Mucosa of rectum (tissue), 2 donors: Measurements from ENCODE around the gene SVEP1.
"Not testable (repeated sequence)": the region's sequence is repeated elsewhere in the genome, so short reads cannot be mapped to it uniquely, and the experiment has no call there.

Experiments used
- H3K27ac ChIP-seq, 2 donors: one replicate each; pipeline ENCODE4 v1.7.0; 2013; ENCODE audit warnings: inconsistent platforms in 2 of 2, low read depth in 2 of 2, low read length in 2 of 2
- H3K27me3 ChIP-seq, 2 donors: one replicate each; pipeline ENCODE4 v1.7.0; 2013; ENCODE audit warnings: low read length in 2 of 2; ENCODE audit not compliant: control insufficient read depth in 2 of 2, insufficient read depth in 2 of 2
- H3K36me3 ChIP-seq, 2 donors: one replicate each; pipeline ENCODE4 v1.7.0; 2013; ENCODE audit warnings: low read length in 2 of 2; ENCODE audit not compliant: control insufficient read depth in 2 of 2, insufficient read depth in 2 of 2
- H3K4me1 ChIP-seq, 2 donors: one replicate each; pipeline ENCODE4 v1.7.0; 2013; ENCODE audit warnings: low read length in 2 of 2, mild to moderate bottlenecking in 1 of 2; ENCODE audit not compliant: control insufficient read depth in 2 of 2, insufficient read depth in 2 of 2
- H3K4me3 ChIP-seq, 2 donors: one replicate each; pipeline ENCODE4 v1.7.0; 2013; ENCODE audit warnings: low read length in 2 of 2
- H3K9ac ChIP-seq, 2 donors: one replicate each; pipeline ENCODE4 v1.7.0; 2013; ENCODE audit warnings: low read length in 2 of 2, low read depth in 1 of 2, mild to moderate bottlenecking in 1 of 2
- H3K9me3 ChIP-seq, 2 donors: one replicate each; pipeline ENCODE4 v1.7.0; 2013; ENCODE audit warnings: low read length in 2 of 2; ENCODE audit not compliant: control insufficient read depth in 2 of 2
- donor health status: healthy.
- donor health status: Normal muscosa, but diverticular disease.

Gene SVEP1

DNA sequence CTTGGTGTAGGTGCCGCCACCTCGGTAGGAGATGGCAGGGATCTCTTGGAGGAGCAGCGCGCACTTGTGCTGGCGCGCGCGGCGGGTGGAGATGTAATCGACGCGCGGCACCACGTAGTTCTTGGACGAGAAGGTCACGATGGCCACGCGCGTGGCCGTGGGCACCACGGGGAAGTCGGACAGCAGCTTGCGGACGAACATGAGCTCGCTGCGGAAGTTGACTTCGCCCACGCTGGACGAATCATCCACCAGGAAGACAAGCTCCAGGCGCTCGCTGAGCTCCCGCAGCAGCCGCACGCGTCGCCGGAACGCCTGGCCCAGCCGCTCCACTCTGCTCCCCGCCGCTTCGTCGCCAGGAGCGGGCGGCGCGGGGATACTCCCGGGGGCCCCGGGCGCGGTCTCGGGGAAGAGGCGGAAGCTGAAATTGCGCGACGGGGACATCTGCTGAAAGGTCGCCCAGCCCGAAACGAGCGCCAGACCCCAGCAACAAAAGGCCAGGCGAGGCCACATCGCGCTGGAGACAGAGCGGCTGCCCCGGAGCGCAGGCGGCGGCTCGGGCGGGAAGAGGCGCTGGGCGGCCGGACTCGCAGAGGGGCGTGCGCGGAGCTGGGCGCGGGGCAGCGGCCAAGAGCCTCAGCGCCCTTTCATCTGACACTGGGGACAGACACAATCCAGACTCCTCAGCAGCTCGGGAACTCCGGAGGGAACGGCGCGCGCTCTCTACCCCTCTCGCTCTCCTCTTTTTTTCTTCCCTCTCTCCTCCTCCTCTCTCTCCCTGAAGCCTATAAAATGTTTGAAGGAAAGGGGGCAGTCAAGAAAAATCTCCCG, at the start of gene SVEP1:
Gene SVEP1 (minus strand): TSS at position 708 of the 828 bp plus-strand sequence. CDS start 198 bp downstream, at position 510.
- no peaks in the 10 kb centered on the region for H3K4me1 ChIP-seq
- peak within 1 kb of the TSS; percentile 42 to 62 for H3K4me3 ChIP-seq
- H3K9me3 ChIP-seq: no peaks in the 10 kb centered on the region
- peak within 1 kb of the TSS; percentile 52 to 57 for H3K9ac ChIP-seq
- H3K27ac ChIP-seq: peak within 1 kb of the TSS; percentile 19 to 48
- H3K27me3 ChIP-seq: peaks cover 17 to 20% of the 10 kb centered on the region in 2 donors
- H3K36me3 ChIP-seq: no peaks in the 10 kb centered on the region

DNA sequence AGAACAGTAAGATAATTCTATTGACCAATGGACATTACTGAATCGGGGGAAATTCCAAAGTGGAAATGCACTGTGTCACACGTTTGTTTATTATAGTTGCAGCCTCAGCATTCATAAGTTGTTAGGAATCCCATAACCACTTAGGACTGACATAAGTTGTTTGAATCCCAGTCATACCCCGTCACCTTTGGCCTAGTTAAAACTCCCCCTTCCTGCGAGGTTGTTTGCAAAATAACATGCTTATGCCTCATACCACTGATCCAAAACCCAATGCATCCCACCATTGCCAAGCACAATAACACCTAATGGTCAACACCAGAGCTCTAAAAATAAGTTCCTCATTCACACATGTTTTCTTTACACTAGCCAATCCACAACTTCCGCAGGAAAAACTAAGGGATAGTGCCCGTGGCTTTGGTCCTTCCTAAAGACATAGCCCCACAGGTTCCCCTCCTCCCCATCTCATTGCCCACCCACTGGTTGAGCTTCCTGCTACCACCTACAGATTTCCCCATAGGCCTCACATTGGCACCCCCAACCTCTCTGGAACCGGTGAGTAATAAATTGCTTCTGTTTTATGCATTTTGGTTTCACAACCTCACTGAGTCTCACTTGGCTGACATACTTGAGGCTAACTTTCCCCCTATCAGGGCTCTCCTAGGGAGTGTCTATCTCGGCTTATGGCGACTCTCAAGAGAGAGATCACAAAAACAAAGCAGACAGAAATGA, 46.7 kb upstream of the SVEP1 start:
- no peaks in the 10 kb centered on the region for H3K36me3 ChIP-seq
- no peaks in the 10 kb centered on the region for H3K27me3 ChIP-seq
- H3K9ac ChIP-seq: no peak overlapping the region
- H3K4me1 ChIP-seq: no peaks in the 10 kb centered on the region
- no peak overlapping the region for H3K27ac ChIP-seq
- H3K4me3 ChIP-seq: no peak overlapping the region
- no peaks in the 10 kb centered on the region for H3K9me3 ChIP-seq

DNA sequence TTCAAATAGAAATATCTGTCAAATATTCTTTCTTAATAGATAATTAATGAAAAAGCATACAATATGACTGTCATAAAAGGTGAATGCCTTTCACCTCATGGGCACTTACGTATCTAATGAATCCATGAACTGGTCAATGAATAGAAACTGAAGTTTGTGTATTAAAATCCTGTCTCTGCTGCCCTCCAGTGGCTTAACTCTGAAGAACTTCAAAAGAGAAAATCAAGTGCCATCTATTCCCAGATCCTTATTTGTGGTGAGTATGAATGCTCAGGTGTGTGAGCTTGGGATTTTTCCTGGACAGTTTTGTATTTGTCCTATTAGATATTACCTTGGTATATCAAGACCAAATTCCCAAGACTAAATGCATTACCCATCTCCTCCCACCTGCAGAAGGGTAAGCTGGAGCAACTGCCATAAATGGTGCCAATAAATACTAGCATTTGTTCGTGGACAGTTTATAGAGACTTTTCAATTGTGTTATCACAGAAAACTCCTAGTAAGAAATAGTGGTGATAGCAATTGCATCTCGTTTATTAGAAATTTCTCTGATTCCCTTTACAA, 44.0 kb upstream of the SVEP1 start:
- H3K27me3 ChIP-seq: no peaks in the 10 kb centered on the region
- no peak overlapping the region for H3K4me3 ChIP-seq
- H3K4me1 ChIP-seq: no peaks in the 10 kb centered on the region
- no peak overlapping the region for H3K9ac ChIP-seq
- no peak overlapping the region for H3K27ac ChIP-seq
- no peaks in the 10 kb centered on the region for H3K9me3 ChIP-seq
- no peaks in the 10 kb centered on the region for H3K36me3 ChIP-seq

DNA sequence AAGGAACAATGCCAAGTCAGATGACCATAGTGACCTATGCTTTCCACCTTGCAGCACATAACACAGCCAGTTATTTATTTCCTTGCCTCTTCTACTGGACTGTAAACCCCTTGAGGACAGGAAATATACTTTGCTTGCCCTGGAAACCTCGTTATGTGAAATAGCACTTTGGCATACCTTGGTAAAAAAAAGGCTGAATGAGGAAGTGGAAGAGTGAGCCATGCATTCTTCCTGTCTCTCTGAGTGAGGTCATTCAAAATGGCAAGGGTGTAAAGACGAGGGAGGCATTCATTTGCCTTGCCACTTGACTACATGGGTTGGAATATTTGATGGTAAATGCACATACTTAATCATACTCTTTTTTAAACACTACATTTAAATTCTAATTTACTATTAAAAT, 42.8 kb upstream of the SVEP1 start:
- no peak overlapping the region for H3K4me3 ChIP-seq
- H3K36me3 ChIP-seq: no peaks in the 10 kb centered on the region
- H3K9ac ChIP-seq: no peak overlapping the region
- no peaks in the 10 kb centered on the region for H3K9me3 ChIP-seq
- H3K27ac ChIP-seq: no peak overlapping the region
- no peaks in the 10 kb centered on the region for H3K27me3 ChIP-seq
- no peaks in the 10 kb centered on the region for H3K4me1 ChIP-seq

DNA sequence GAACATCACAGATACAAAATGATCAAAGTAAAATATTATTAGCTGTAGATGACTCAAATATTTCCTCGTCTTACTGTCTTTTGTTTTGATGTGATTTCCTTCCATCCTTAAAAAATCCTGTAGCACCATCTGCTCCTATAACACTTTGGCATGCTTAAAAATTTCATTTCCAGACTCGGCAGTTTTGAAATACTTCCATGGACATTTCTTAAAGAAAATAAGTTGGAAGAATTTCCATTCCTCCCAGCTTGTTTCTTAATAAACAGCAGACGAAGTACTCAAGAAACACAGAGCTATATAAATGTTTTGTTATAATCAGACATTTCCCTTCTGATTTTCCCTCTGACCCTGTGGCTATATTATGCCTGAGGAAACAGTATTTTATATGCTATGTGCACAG, 41.2 kb upstream of the SVEP1 start:
- H3K4me3 ChIP-seq: no peak overlapping the region
- H3K36me3 ChIP-seq: no peaks in the 10 kb centered on the region
- H3K9ac ChIP-seq: no peak overlapping the region
- H3K4me1 ChIP-seq: no peaks in the 10 kb centered on the region
- H3K27me3 ChIP-seq: no peaks in the 10 kb centered on the region
- H3K27ac ChIP-seq: no peak overlapping the region
- H3K9me3 ChIP-seq: no peaks in the 10 kb centered on the region

DNA sequence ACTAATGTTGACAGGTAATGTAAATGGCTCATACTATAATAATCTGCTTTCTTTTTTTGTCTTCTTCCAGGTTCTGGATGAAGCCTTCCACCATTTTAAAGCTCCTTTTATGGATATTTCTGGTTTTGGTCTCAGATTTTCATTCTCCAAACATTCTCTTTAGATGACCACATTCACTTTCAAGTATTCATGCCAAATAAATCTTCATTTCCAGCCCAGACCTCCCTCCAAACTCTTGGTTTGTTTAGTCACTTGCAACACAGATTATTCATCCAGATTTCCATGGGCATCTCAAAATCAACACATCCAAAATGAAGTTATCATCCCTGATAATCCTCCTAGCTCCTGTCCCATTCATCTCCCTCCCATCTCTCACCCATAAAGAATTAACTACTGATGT, 40.3 kb upstream of the SVEP1 start:
- Histone ChIP-seq H3K27me3 (no peaks in the 10 kb centered on the region), H3K4me3 (no peak overlapping the region), H3K4me1 (no peaks in the 10 kb centered on the region), H3K36me3 (no peaks in the 10 kb centered on the region), H3K9me3 (no peaks in the 10 kb centered on the region), H3K9ac (no peak overlapping the region), H3K27ac (no peak overlapping the region)

DNA sequence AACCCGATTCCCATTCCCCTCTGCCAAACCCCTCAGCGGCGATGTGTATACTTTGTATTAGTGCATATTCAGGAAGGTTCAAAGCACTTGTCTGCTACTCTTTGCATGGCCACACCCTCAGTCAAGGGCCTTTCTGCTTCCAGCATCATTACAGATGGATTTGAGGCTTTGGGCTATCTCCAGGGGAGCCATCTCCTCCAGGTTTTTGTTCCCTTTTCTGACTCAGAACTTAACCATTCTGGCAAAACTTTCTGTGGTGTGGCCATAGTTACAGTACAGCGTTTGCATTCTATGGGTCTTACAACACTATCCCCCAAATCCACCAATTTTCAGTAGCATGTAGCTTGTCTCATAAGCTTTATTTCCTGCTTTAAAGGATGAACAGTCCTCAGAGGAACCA, 36.0 kb upstream of the SVEP1 start:
- no peaks in the 10 kb centered on the region for H3K36me3 ChIP-seq
- H3K27ac ChIP-seq: no peak overlapping the region
- H3K9me3 ChIP-seq: no peaks in the 10 kb centered on the region
- H3K4me3 ChIP-seq: no peak overlapping the region
- H3K9ac ChIP-seq: no peak overlapping the region
- no peaks in the 10 kb centered on the region for H3K27me3 ChIP-seq
- H3K4me1 ChIP-seq: no peaks in the 10 kb centered on the region

DNA sequence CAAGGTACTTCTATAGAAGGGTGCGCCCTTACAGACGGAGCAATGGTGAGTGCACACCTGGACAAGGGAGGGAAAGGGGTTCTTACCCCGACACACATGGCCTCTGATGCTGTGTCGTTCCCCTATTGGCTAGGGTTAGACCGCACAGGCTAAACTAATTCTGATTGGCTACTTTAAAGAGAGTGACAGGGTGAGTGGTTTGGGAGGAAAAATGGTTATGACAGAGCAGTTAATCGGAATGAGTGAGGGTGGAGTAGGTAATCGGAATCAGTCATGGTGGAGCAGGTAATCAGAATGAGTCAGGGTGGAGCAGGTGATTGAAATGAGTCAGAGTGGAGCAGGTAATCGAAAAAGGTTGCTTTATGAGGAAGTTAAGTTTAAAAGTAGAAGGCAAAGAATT, 35.0 kb upstream of the SVEP1 start:
- H3K9ac ChIP-seq, H3K36me3 ChIP-seq, H3K4me1 ChIP-seq, H3K4me3 ChIP-seq, H3K9me3 ChIP-seq, H3K27me3 ChIP-seq, H3K27ac ChIP-seq: not testable (repeated sequence)

DNA sequence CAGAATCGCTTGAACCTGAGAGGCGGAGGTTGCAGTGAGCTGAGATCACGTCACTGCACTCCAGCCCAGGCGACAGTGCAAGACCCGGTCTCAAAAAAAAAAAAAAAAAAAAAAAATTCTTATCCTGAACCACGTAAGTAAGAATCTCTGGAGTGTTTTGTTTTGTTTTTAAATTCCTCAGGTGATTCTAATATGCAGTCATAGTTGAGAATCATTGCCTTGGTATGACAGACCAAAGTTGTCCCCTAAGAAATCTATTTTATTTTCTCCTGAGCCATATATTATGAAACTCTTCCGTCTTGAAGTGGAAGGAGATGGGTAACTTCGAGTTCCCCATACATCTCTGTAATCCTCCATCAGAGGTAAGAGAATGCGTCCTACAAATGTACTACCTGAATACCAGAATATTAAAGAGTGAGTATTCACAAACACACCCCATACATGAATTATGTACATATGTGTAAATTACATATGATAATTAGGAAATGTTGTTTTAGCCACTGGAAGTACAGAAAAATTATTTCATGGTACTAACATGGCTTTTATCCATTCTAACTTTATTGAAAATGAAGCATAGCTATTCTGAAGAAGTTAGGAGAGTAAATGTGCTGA, 26.7 kb upstream of the SVEP1 start:
- H3K4me3 ChIP-seq: no peak overlapping the region
- H3K4me1 ChIP-seq: no peaks in the 10 kb centered on the region
- H3K9me3 ChIP-seq: no peaks in the 10 kb centered on the region
- no peaks in the 10 kb centered on the region for H3K27me3 ChIP-seq
- no peak overlapping the region for H3K9ac ChIP-seq
- no peak overlapping the region for H3K27ac ChIP-seq
- no peaks in the 10 kb centered on the region for H3K36me3 ChIP-seq

DNA sequence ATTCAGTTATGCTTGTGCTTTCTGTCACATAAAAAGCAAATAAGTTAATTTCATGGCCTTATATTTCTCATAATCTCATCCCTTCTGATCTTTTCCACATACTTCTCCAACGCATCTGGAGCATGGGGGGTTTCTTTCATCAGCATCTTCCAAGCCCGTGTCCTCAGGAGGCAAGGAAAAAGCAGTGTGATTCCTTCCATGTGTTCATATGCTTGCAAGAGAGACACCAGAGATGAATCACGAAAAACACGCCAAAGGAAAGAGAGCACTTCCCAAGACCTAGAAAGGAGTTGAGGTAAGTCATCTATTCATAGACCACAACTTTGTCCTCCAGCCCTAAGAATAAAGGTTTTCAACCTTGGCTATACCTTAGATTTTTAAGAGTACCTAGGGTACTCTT, 26.0 kb upstream of the SVEP1 start:
- H3K27ac ChIP-seq: no peak overlapping the region
- no peaks in the 10 kb centered on the region for H3K4me1 ChIP-seq
- H3K36me3 ChIP-seq: no peaks in the 10 kb centered on the region
- H3K27me3 ChIP-seq: no peaks in the 10 kb centered on the region
- H3K9me3 ChIP-seq: no peaks in the 10 kb centered on the region
- H3K4me3 ChIP-seq: no peak overlapping the region
- H3K9ac ChIP-seq: no peak overlapping the region
